ENCODE measurements around the gene EMC10. TPM values are rescaled to one million over a fixed set of nuclear protein-coding genes. Genes with fewer than 3 reads are reported as not detected.

EMC10 gene
- total and polyA plus RNA-seq, 4 donors, result 62.2 to 165 (median 137) TPM

DNA sequence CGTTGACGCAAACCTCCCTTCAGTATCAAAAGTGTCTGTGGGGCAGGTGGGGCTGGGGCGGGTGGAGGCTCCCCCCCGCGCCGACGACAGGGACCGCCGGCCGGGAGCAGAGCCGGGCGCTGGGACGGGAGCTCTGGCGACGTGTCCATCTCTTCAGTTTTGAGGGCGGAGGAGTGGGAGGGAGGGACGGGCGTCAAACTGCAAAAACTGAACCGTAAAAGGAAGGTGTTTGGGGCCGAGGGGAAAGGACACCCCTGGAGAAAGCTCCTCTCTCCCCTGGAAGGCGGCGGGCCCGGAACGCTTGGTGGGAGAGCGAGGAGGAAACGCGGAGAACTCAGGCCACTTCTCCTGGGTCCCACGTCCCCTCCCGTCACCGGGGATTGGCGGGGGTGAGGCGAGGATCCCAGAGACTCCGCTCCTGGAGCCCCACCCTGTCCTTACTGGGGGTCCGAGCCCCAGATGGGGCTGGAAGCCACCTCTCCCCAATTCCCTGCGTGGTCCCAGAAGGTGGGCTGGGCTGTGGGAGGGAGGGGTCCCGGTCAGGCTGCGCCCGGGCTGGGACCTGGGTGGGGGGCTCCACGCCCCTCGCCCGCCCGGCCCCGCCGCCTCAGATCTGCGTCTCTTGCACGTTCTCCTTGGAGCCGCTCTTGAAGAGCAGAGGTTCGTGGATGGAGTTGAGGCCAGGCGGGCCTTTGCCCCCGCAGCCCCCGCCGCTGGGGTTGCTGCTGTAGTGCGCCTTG lies 40.8 kb downstream of the EMC10 start:
- DNase-seq, result no peak
- no peaks in the 10 kb centered on the region for H3K27me3 ChIP-seq (ENCODE audit: control insufficient read depth in 3 of 3, insufficient read depth in 3 of 3, low read length in 2 of 3)
- no peak overlapping the region for H3K4me3 ChIP-seq
- H3K36me3 ChIP-seq (ENCODE audit: control insufficient read depth in 4 of 4, insufficient read depth in 4 of 4, low read length in 4 of 4), result peaks cover 0 to 6% (median 0%) of the 10 kb centered on the region in 4 donors
- no peaks in the 10 kb centered on the region for H3K4me1 ChIP-seq (ENCODE audit: control insufficient read depth in 5 of 5, insufficient read depth in 5 of 5, low read length in 5 of 5)
- WGBS, 2 donors, result 60 to 62% methylated on average over 45 to 53 of the region's 53 CpGs
- no peak overlapping the region for H3K27ac ChIP-seq (ENCODE audit: low read depth in 1 of 2, low read length in 1 of 2)
- TF ChIP-seq, protein P1, sequence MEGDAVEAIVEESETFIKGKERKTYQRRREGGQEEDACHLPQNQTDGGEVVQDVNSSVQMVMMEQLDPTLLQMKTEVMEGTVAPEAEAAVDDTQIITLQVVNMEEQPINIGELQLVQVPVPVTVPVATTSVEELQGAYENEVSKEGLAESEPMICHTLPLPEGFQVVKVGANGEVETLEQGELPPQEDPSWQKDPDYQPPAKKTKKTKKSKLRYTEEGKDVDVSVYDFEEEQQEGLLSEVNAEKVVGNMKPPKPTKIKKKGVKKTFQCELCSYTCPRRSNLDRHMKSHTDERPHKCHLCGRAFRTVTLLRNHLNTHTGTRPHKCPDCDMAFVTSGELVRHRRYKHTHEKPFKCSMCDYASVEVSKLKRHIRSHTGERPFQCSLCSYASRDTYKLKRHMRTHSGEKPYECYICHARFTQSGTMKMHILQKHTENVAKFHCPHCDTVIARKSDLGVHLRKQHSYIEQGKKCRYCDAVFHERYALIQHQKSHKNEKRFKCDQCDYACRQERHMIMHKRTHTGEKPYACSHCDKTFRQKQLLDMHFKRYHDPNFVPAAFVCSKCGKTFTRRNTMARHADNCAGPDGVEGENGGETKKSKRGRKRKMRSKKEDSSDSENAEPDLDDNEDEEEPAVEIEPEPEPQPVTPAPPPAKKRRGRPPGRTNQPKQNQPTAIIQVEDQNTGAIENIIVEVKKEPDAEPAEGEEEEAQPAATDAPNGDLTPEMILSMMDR (IDR thresholded peaks at IDR 0.05; ENCODE audit: control extremely low read depth, extremely low read depth), result no peak
- H3K9ac ChIP-seq (ENCODE audit: insufficient read depth in 1 of 2, low read length in 2 of 2), result no peak overlapping the region
- peaks cover 0 to 9% (median 0%) of the 10 kb centered on the region in 4 donors for H3K9me3 ChIP-seq (ENCODE audit: control insufficient read depth in 4 of 4, insufficient read depth in 3 of 4, low read length in 3 of 4)
- ATAC-seq (ENCODE audit: insufficient read depth, low FRiP score), result no peak

DNA sequence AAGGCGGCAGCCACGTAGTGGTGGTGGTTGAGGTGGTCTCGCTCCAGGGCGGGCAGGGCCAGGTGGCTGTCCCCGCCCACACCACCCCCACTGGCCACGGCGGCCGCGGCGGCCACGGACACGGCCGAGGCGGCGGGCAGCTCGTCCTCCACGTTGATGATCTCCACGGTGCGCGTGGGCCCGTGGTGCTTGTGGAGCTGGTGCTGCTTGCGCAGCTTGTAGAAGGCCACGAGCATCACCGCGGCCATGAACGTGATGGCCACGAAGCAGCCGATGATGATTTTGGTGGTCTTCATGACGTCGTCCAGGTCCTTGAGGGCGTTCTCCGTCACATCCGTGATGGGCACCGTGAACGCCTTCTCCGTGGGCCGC lies 41.4 kb downstream of the EMC10 start:
- H3K27me3 ChIP-seq (ENCODE audit: control insufficient read depth in 3 of 3, insufficient read depth in 3 of 3, low read length in 2 of 3), result no peaks in the 10 kb centered on the region

DNA sequence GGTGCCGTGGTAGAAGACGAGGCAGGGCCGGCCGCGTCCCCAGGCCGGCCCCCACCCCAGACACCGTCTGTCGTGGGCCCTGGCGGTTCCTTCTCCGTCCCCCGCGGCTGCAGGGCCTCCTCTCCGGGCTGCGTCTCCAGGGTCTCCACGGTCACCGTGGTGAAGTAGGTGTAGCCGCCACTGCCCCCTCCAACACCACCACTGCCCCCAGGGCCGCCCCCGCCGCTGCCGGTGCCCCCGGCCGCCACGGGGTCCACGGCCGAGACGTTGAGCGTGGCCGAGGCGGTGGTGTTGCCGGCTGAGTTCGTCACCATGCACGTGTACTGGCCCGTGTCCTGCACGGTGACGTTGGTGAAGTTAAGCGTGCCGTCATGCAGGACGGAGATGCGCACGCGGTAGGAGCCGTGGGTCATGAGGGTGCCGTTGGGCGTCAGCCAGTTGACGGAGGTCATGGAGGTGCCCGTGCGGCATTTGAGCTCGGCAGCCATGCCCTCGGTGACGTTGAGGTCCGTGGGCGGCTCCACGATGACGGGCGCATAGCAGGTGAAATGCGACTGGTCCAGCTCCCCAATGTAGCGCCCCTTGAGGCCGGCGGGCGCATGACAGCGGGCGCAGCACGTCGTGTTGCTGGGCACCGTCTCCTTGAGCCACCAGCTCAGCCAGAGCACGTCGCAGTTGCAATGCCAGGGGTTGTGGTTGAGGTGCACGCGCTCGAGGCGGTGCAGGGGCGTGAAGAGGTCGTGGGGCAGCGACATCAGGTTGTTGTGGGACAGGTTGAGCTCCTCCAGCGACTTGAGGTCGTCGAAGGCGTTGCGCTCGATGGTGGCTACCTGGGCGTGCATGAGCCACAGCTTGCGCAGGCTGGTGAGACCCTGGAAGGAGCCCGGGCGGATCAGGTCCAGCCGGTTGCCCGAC lies 42.0 kb downstream of the EMC10 start:
- Histone ChIP-seq H3K36me3 (ENCODE audit: control insufficient read depth in 4 of 4, insufficient read depth in 4 of 4, low read length in 4 of 4) (peaks cover 0 to 6% (median 0%) of the 10 kb centered on the region in 4 donors), H3K9me3 (ENCODE audit: control insufficient read depth in 4 of 4, insufficient read depth in 3 of 4, low read length in 3 of 4) (peaks cover 0 to 9% (median 0%) of the 10 kb centered on the region in 4 donors), H3K4me3 (no peak overlapping the region), H3K27me3 (ENCODE audit: control insufficient read depth in 3 of 3, insufficient read depth in 3 of 3, low read length in 2 of 3) (no peaks in the 10 kb centered on the region), H3K27ac (ENCODE audit: low read depth in 1 of 2, low read length in 1 of 2) (no peak overlapping the region), H3K4me1 (ENCODE audit: control insufficient read depth in 5 of 5, insufficient read depth in 5 of 5, low read length in 5 of 5) (no peaks in the 10 kb centered on the region), H3K9ac (ENCODE audit: insufficient read depth in 1 of 2, low read length in 2 of 2) (no peak overlapping the region)
- ATAC-seq (ENCODE audit: insufficient read depth, low FRiP score), result no peak
- TF ChIP-seq, protein P1 (IDR thresholded peaks at IDR 0.05; ENCODE audit: control extremely low read depth, extremely low read depth), result no peak
- no peak for DNase-seq
- 96% methylated on average over 85 to 87 of the region's 87 CpGs for WGBS, 2 donors

More for the DNA sequence above, 41.4 kb downstream of the EMC10 start:
- WGBS, 2 donors, result 96 to 97% methylated on average over 36 to 37 of the region's 37 CpGs
- no peak overlapping the region for H3K9ac ChIP-seq (ENCODE audit: insufficient read depth in 1 of 2, low read length in 2 of 2)
- no peak overlapping the region for H3K4me3 ChIP-seq
- no peak for ATAC-seq (ENCODE audit: insufficient read depth, low FRiP score)
- DNase-seq, result no peak
- peaks cover 0 to 9% (median 0%) of the 10 kb centered on the region in 4 donors for H3K9me3 ChIP-seq (ENCODE audit: control insufficient read depth in 4 of 4, insufficient read depth in 3 of 4, low read length in 3 of 4)
- TF ChIP-seq, protein P1 (IDR thresholded peaks at IDR 0.05; ENCODE audit: control extremely low read depth, extremely low read depth), result no peak
- no peak overlapping the region for H3K27ac ChIP-seq (ENCODE audit: low read depth in 1 of 2, low read length in 1 of 2)
- no peaks in the 10 kb centered on the region for H3K4me1 ChIP-seq (ENCODE audit: control insufficient read depth in 5 of 5, insufficient read depth in 5 of 5, low read length in 5 of 5)
- peaks cover 0 to 6% (median 0%) of the 10 kb centered on the region in 4 donors for H3K36me3 ChIP-seq (ENCODE audit: control insufficient read depth in 4 of 4, insufficient read depth in 4 of 4, low read length in 4 of 4)
